Measurements from ENCODE around the gene AZU1.
"Not testable (repeated sequence)": the region's sequence is repeated elsewhere in the genome, so short reads cannot be mapped to it uniquely, and the experiment has no call there.

GRCh38 chr19:820212-820611 is 7.4 kb upstream of the AZU1 start:
- TF ChIP-seq CTCF (IDR thresholded peaks at IDR 0.05; ENCODE audit: low read depth, low read length, missing input control); FOXA1 (IDR thresholded peaks at IDR 0.05); REST (IDR thresholded peaks at IDR 0.05); GABPA (IDR thresholded peaks at IDR 0.05 in 1 of 2, conservative IDR thresholded peaks at IDR 0.05 in 1 of 2); SP1 (IDR thresholded peaks at IDR 0.05); TAF1 (conservative IDR thresholded peaks at IDR 0.05); HNF4A (conservative IDR thresholded peaks at IDR 0.05); HNF4G (IDR thresholded peaks at IDR 0.05); RAD21 (IDR thresholded peaks at IDR 0.05); EGR1 (IDR thresholded peaks at IDR 0.05; ENCODE audit: low read depth in 2 of 2); MAX (IDR thresholded peaks at IDR 0.05); ATF3 (IDR thresholded peaks at IDR 0.05): not testable (repeated sequence)

All from liver (tissue), 3 donors.